ENCODE measurements around the gene MTA1. TPM values are rescaled to one million over a fixed set of nuclear protein-coding genes. Genes with fewer than 3 reads are reported as not detected.

MTA1 gene
- total RNA-seq, 1 experiment from 2014 or later, result 166 TPM

DNA sequence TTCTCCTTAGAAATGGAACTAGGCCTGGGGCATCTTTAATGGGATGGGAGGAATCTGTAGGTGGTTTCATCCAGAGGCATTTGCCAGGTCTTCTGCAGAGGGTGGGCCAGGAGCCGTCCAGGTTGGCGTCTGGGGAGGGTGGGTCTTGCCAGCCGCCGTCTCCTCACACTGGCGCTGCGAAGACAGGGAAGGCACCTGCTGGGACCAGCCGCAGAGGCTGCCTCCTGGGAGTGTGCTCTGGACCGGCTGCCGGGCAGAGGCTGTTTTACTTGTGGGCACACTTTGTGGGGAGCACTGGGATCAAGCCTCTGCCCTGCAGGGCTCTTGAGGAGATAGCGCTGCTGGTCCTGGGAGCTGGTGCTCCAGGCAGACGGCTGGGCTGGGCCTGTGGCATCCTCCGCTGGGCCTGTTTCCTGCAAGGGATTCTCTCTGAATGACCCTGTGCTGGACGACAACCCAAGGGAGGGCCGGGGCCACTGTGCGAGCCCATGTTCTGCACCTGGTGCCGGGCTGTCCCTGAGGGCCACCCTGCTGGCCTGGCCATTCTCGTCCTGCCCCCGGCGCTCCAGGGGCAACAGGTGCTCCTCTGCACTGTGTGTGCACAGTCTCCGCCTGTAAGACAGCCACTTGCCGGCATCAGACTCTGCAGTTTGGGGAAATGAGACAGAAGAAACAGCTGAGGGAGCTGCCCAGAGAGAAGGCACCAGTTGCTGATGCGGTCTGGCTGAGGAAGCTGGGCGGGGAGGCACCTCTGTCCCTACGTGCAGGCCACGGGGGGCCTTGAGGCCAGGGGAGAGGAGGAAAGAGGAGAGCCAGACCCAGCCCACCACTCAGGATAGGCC lies 31.3 kb upstream of the MTA1 start:
- BruUV-seq (replicated peaks), result no TSS peak
- Mint-ChIP-seq H3K36me3 (ENCODE audit: insufficient read depth, unreplicated experiment) (peaks cover 9% of the 10 kb centered on the region), H3K9me3 (ENCODE audit: unreplicated experiment) (no peaks in the 10 kb centered on the region), H3K4me1 (ENCODE audit: insufficient read depth, unreplicated experiment) (no peaks in the 10 kb centered on the region), H3K27me3 (ENCODE audit: insufficient read depth, unreplicated experiment) (no peaks in the 10 kb centered on the region), H3K27ac (ENCODE audit: low read depth, unreplicated experiment) (no peak overlapping the region), H3K4me3 (ENCODE audit: unreplicated experiment) (no peak overlapping the region)
- intact Hi-C loops (cut with micrococcal nuclease), result no loop called here
- no peak for DNase-seq (ENCODE audit: unreplicated experiment)
- ChIA-PET CTCF (interaction anchor here (0.6 kb wide), 1 partner anchor 102 kb away, joined by 3 read pairs; no protein-coding TSS in a partner anchor), POLR2A (no interaction called here)
- TF ChIP-seq, protein P1, sequence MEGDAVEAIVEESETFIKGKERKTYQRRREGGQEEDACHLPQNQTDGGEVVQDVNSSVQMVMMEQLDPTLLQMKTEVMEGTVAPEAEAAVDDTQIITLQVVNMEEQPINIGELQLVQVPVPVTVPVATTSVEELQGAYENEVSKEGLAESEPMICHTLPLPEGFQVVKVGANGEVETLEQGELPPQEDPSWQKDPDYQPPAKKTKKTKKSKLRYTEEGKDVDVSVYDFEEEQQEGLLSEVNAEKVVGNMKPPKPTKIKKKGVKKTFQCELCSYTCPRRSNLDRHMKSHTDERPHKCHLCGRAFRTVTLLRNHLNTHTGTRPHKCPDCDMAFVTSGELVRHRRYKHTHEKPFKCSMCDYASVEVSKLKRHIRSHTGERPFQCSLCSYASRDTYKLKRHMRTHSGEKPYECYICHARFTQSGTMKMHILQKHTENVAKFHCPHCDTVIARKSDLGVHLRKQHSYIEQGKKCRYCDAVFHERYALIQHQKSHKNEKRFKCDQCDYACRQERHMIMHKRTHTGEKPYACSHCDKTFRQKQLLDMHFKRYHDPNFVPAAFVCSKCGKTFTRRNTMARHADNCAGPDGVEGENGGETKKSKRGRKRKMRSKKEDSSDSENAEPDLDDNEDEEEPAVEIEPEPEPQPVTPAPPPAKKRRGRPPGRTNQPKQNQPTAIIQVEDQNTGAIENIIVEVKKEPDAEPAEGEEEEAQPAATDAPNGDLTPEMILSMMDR (IDR thresholded peaks at IDR 0.05; ENCODE audit: unreplicated experiment), result no peak

DNA sequence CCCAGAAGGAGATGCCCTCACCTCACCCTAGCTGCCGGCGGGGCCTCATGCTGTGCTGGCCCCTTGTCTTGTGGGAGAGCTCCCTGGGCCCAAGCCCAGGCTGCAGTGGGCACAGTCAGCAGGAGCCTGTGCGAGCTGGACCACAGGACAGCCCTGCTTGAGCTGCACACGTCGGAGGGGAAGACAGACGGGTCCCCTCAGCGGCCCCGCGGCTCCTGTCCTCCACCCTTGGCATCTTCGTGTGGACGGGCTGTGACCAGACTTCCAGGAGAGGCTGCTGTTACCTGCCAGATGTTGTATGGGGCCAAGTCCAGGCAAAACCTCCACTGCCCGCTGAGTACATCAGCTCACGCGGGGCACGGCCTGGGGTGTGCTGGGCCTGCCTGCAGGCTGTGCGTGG lies 30.7 kb upstream of the MTA1 start:
- no peak overlapping the region for H3K27ac Mint-ChIP-seq (ENCODE audit: low read depth, unreplicated experiment)
- intact Hi-C loops (cut with micrococcal nuclease), result no loop called here
- no peaks in the 10 kb centered on the region for H3K9me3 Mint-ChIP-seq (ENCODE audit: unreplicated experiment)
- ChIA-PET POLR2A (no interaction called here), CTCF (interaction anchor here (0.6 to 0.7 kb wide), 2 partner anchors 101 to 175 kb away, joined by 3 read pairs; no protein-coding TSS in a partner anchor)
- H3K27me3 Mint-ChIP-seq (ENCODE audit: insufficient read depth, unreplicated experiment), result no peaks in the 10 kb centered on the region
- no TSS peak for BruUV-seq (replicated peaks)
- no peaks in the 10 kb centered on the region for H3K4me1 Mint-ChIP-seq (ENCODE audit: insufficient read depth, unreplicated experiment)
- no peak overlapping the region for H3K4me3 Mint-ChIP-seq (ENCODE audit: unreplicated experiment)
- H3K36me3 Mint-ChIP-seq (ENCODE audit: insufficient read depth, unreplicated experiment), result peaks cover 11% of the 10 kb centered on the region
- no peak for DNase-seq (ENCODE audit: unreplicated experiment)
- TF ChIP-seq, protein P1 (IDR thresholded peaks at IDR 0.05; ENCODE audit: unreplicated experiment), result no peak

DNA sequence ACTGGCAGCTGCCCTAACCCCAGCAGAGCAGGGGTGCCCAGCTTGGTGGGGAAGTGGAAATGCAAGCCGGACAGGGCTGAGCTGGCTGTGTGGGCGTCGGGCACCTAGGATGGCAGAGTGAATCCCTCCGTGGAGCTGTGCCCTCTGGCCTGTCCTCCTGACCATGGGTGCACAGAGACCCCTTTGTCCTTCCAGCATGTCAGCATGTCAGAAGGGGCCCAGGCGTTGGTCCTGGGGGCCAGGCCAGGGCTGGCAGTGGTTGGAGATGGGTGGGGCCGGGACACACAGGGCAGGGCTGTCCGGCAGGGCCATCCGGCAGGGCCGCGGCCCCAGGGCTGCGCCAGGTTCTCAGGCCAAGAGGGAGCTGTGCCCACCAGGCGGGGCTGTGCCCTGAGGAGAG lies 30.1 kb upstream of the MTA1 start:
- ChIA-PET CTCF (interaction anchor here (0.7 kb wide), 1 partner anchor 175 kb away, joined by 3 read pairs; no protein-coding TSS in a partner anchor), POLR2A (no interaction called here)
- H3K4me1 Mint-ChIP-seq (ENCODE audit: insufficient read depth, unreplicated experiment), result no peaks in the 10 kb centered on the region
- intact Hi-C loops (cut with micrococcal nuclease), result no loop called here
- BruUV-seq (replicated peaks), result no TSS peak
- no peaks in the 10 kb centered on the region for H3K27me3 Mint-ChIP-seq (ENCODE audit: insufficient read depth, unreplicated experiment)
- no peaks in the 10 kb centered on the region for H3K9me3 Mint-ChIP-seq (ENCODE audit: unreplicated experiment)
- no peak overlapping the region for H3K27ac Mint-ChIP-seq (ENCODE audit: low read depth, unreplicated experiment)
- peaks cover 12% of the 10 kb centered on the region for H3K36me3 Mint-ChIP-seq (ENCODE audit: insufficient read depth, unreplicated experiment)
- no peak overlapping the region for H3K4me3 Mint-ChIP-seq (ENCODE audit: unreplicated experiment)
- DNase-seq (ENCODE audit: unreplicated experiment), result no peak
- TF ChIP-seq, protein P1 (IDR thresholded peaks at IDR 0.05; ENCODE audit: unreplicated experiment), result no peak

DNA sequence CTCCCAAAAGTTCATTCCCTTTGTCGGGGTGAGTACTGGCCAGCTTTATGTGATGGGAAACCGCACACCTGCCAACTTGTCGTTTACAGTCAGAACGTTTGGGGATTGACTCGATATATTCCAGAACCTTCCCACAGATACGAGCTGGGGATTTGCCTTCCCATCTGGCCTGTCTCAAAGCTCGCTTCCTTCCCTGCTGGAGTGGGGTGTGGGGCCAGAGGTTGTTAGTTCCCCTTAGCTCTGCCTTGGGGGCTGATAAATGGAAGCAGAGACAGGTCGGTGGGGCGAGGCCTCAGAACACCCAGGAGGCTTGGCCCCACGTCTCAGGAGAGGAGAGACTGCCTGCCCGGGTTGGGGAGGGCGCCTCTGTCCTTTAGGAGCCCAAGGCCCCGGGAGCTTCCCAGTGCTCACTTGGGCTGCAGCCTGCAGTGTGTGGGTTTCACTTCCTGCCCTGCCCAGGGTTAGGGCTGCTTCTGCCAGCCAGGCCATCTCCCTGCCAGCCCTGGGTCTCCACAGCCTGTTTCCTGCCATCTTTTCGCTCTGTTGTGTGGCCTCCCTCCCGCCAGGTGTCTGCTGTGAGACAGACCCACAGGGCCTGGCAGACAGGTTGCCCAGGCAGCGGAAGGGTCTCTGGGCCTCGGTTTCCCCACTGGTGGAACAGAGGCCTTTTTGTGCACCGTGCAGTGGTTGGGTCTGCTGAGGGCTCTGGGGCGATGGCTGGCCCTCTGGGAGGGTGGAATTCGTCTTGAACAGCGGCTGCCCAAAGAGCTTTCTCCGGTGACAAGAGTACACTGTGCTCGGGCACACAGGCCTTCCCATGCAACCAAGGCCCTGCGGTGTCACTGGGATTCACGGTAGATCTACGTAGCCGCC lies 29.4 kb upstream of the MTA1 start:
- TF ChIP-seq, protein P1 (IDR thresholded peaks at IDR 0.05; ENCODE audit: unreplicated experiment), result no peak
- CTCF ChIA-PET, result no interaction called here
- POLR2A ChIA-PET, result no interaction called here
- no TSS peak for BruUV-seq (replicated peaks)
- Mint-ChIP-seq H3K4me1 (ENCODE audit: insufficient read depth, unreplicated experiment) (no peaks in the 10 kb centered on the region), H3K27me3 (ENCODE audit: insufficient read depth, unreplicated experiment) (no peaks in the 10 kb centered on the region), H3K4me3 (ENCODE audit: unreplicated experiment) (no peak overlapping the region), H3K27ac (ENCODE audit: low read depth, unreplicated experiment) (no peak overlapping the region), H3K9me3 (ENCODE audit: unreplicated experiment) (no peaks in the 10 kb centered on the region), H3K36me3 (ENCODE audit: insufficient read depth, unreplicated experiment) (peaks cover 5% of the 10 kb centered on the region)
- DNase-seq (ENCODE audit: unreplicated experiment), result no peak
- intact Hi-C loops (cut with micrococcal nuclease), result no loop called here

All from MCF 10A (cell line).